GM18519 (cell line): ENCODE measurements around the gene CDK15.
"Not testable (repeated sequence)": the region's sequence is repeated elsewhere in the genome, so short reads cannot be mapped to it uniquely, and the experiment has no call there.

Experiments used
- ATAC-seq: cut with Tn5 transposase; IDR thresholded peaks from one replicate; pipeline ENCODE4 v1.9.1; 2021; ENCODE audit warnings: mild to moderate bottlenecking, moderate library complexity; ENCODE audit not compliant: unreplicated experiment, low FRiP score

Gene CDK15

GRCh38 chr2:201788371-201788770, 18.0 kb upstream of the CDK15 start:
- no peak for ATAC-seq

- ATAC-seq, result no peak
Observed at GRCh38 chr2:201789395-201789794, 16.9 kb upstream of the CDK15 start.

- no peak for ATAC-seq
Observed at GRCh38 chr2:201790291-201790690, 16.0 kb upstream of the CDK15 start.

- no peak for ATAC-seq
Observed at GRCh38 chr2:201790989-201791388, 15.3 kb upstream of the CDK15 start.

GRCh38 chr2:201793631-201794030, 12.7 kb upstream of the CDK15 start:
- ATAC-seq, result no peak

- no peak for ATAC-seq
Observed at GRCh38 chr2:201794294-201794693, 12.0 kb upstream of the CDK15 start.

- ATAC-seq, result no peak
Observed at GRCh38 chr2:201795607-201796477, 10.5 kb upstream of the CDK15 start.

- ATAC-seq, result no peak
Observed at GRCh38 chr2:201796478-201796865, 9.9 kb upstream of the CDK15 start.

- ATAC-seq, result no peak
Observed at GRCh38 chr2:201797175-201797840, 9.0 kb upstream of the CDK15 start.

- ATAC-seq, result no peak
Observed at GRCh38 chr2:201798252-201798913, 8.0 kb upstream of the CDK15 start.

GRCh38 chr2:201798914-201799285, 7.4 kb upstream of the CDK15 start:
- ATAC-seq, result not testable (repeated sequence)

GRCh38 chr2:201807452-201807999, 1.2 kb downstream of the CDK15 start:
- ATAC-seq, result no peak

- ATAC-seq, result no peak
Observed at GRCh38 chr2:201808027-201808426, 1.7 kb downstream of the CDK15 start.

- ATAC-seq, result no peak
Observed at GRCh38 chr2:201809633-201810032, 3.3 kb downstream of the CDK15 start.

GRCh38 chr2:201810604-201811003, 4.3 kb downstream of the CDK15 start:
- not testable (repeated sequence) for ATAC-seq

GRCh38 chr2:201813996-201814760, 7.8 kb downstream of the CDK15 start:
- ATAC-seq, result no peak

GRCh38 chr2:201816657-201817575, 10.6 kb downstream of the CDK15 start:
- no peak for ATAC-seq

GRCh38 chr2:201820383-201821007, 14.2 kb downstream of the CDK15 start:
- no peak for ATAC-seq

- no peak for ATAC-seq
Observed at GRCh38 chr2:201821080-201821479, 14.7 kb downstream of the CDK15 start.
